ENCODE results near the gene ASF1B.

Gene ASF1B

DNA sequence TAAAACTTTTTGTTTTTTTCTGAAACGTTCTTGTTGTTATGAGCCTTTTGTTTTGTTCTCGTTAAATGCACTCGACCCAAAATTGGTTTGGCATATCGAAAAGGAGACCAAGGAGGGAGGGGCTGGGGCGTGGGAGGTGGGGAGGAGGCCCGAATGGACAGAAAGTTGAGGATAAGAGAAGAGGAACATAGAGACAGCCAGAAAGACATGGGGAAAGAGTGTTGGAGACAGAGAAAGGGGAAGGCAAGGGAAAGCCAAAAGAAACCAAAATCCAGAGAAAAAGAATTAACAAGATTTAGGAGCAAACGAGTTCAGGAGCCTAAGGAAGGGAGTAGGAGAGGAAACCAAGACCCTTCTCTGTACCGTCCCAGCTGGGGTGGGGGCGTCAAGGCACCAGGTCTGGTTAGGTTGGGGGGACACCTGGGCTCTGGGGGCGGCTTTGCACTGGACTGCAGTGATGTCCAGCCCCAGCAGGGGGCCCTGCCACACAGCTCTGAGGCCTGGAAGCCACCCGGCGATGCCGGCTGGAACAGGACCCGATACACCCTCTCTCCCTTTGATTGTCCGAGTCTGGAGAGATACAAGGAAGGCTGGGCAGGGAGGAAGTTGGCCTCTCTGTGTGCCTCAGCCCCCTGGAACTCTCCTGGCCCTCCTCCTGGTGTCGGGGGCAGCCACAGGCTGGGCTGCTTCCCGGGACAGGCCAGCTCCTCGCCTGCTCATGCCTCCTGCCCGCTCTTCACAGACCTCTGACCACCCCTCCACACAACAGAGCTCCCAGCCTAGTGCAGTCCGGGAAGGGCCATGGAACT is 11.6 kb upstream of the ASF1B start:
- TF ChIP-seq, protein P1, sequence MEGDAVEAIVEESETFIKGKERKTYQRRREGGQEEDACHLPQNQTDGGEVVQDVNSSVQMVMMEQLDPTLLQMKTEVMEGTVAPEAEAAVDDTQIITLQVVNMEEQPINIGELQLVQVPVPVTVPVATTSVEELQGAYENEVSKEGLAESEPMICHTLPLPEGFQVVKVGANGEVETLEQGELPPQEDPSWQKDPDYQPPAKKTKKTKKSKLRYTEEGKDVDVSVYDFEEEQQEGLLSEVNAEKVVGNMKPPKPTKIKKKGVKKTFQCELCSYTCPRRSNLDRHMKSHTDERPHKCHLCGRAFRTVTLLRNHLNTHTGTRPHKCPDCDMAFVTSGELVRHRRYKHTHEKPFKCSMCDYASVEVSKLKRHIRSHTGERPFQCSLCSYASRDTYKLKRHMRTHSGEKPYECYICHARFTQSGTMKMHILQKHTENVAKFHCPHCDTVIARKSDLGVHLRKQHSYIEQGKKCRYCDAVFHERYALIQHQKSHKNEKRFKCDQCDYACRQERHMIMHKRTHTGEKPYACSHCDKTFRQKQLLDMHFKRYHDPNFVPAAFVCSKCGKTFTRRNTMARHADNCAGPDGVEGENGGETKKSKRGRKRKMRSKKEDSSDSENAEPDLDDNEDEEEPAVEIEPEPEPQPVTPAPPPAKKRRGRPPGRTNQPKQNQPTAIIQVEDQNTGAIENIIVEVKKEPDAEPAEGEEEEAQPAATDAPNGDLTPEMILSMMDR (IDR thresholded peaks at IDR 0.05) = peak; percentile 60

DNA sequence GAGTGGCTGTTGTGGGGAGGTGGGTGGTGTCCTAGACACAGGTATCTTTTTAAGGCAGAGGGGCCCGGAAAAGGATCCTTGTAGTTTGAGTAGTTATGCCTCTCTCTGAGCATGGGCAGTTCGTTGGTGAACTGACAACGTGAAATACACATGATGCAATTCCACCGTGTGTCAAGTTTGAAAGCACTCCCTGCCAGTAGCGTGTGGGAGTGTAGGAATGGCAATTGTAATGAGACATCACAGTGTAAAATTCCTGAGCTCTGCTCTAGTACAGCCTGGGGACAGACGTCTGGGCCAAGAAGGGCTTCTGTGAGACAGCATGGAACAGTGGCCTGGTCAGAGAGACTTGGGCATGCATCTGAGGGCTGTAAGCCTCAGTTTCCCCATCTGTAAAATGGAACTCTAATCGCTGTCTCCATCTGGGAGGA is 10.4 kb upstream of the ASF1B start:
- TF ChIP-seq, protein P1 (IDR thresholded peaks at IDR 0.05) = no peak

DNA sequence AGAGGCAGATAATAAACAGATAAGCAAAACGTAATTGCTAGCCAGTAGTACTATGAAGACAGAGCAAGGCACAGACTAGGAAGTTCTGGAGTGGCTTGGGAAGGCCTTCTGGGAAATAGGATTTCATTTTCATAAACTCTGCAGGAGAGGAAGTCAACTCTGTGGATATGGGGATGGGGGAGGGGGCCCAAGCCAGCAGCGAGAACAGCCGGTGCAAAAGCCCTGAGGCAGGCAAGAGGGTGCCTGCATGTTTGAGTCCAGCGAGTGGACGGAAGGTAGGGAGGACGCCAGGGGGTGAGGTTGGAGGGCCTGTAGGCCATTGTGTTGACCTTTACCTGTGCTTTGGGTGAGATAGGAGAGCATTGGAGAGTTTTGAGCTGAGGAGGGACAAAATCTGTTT is 9.0 kb upstream of the ASF1B start:
- TF ChIP-seq, protein P1 (IDR thresholded peaks at IDR 0.05) = no peak

DNA sequence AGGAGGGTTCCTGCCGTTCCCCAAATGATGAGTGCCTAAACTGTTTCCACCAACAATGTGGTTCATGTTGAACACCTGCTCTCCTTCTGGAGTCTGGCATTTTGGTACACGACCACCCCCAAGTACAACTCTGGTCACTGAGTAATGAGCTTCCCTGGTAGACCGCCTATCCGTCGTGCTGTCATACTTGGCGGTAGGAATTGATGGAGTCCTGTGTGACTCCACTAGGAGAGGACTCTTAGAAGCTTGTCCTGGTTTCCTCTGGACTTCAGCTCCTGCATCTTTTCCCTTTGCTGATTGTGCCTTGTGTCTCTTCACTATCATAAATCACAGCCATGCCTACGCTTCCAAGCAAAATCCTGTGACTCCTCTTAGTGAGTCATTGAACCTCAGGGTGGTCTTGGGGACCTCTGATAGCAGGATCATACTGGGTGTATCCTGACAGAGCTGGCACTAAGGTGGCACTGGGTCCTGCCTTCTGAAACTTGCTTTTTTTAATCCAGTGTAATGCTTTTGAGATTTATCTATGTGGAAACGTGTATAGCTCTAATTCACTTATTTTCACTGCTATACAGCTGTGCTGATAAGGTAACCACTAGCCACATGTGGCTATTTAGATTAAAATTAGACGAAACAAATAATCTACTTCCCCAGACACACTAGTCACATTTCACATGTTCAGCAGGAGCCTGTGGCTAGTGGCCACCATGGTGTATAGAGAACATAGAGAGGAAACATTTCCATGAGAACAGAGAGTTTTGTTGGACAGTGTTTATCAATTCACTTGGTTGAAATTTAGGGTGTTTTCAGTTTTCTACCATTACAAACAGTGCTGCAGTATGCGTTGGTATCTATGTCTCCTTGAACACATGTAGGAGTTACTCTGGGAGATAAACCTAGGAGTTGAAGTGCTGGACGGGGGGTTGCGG is 6.1 kb upstream of the ASF1B start:
- TF ChIP-seq, protein P1 (IDR thresholded peaks at IDR 0.05) = no peak

DNA sequence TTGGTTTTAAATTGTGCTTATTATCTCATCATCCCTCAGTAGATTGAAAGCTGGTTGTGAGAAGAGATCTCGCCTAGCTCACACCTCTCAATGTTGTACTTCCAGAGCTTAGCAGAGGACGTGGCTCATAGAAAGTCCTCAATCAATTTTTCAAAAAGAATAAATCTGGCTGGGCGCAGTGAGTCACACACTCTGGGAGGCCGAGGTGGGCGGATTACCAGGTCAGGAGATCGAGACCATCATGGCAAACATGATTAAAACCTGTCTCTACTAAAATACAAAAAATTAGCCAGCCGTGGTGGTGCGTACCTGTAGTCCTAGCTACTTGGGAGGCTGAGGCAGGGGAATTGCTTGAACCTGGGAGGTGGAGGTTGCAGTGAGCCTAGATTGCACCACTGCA is 4.7 kb upstream of the ASF1B start:
- TF ChIP-seq, protein P1 (IDR thresholded peaks at IDR 0.05) = no peak

DNA sequence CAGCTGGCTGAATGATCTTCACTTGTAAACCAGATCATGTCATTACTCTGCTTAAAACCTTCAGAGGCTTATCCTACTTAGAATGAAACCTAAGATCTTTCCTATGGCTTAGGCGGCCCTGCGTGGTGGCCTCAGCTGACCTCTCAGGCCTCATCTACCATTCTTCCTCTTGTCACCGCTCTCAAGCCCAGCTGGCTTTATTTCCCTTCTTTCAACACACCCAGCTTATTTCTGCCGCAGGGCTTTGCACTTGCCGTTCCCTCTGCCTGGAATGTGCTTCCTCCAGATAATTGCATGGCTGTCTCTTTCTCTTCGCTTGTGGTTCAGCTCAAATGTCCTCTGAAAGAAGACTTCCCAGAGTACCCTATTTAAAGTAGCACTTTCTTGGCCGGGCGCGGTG is 3.6 kb upstream of the ASF1B start:
- TF ChIP-seq, protein P1 (IDR thresholded peaks at IDR 0.05) = no peak

DNA sequence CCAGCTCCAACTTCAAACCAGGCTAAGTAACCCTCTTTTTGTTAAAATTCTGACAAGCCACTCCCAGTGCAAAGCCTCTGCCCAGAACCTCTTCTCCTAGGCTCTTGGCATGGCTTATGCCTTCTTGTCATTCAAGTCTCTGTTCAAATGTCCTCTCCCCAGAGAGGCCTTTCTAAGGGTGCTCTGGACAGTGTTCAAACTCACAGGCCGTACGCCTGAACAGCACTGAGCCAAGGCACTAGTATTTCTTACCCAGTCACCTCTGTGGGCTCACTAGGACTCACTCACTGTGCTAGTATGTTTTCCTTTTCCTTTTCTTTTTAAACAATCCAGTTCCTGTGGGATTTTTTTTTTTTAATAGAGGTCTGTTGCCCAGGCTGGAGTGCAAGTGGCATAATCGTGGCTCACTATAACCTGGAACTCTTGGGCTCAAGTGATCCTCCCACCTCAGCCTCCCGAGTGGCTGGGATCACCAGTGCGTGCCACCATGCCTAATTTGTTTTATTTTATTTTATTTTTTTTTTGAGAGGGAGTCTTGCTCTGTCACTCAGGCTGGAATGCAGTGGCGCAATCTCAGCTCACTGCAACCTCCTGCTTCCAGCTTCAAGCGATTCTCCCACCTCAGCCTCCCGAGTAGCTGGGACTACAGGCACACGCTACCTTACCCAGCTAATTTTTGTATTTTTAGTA is 2.3 kb upstream of the ASF1B start:
- TF ChIP-seq, protein P1 (IDR thresholded peaks at IDR 0.05) = no peak

Measured in LNCAP (cell line).